Measurements from ENCODE around the gene UBE2U. TPM values are rescaled to one million over a fixed set of nuclear protein-coding genes. Genes with fewer than 3 reads are reported as not detected.

Gene UBE2U
- total RNA-seq, 4 donors from 2014 or later, result not detected

GRCh38 chr1:64310760-64311159 lies 107.3 kb downstream of the UBE2U start:
- TF ChIP-seq POLR2AphosphoS5 (IDR thresholded peaks at IDR 0.05), result no peak
- TF ChIP-seq POLR2A (IDR thresholded peaks at IDR 0.05), result no peak
- no peak for TF ChIP-seq EP300 (IDR thresholded peaks at IDR 0.05)
- TF ChIP-seq, protein P1, sequence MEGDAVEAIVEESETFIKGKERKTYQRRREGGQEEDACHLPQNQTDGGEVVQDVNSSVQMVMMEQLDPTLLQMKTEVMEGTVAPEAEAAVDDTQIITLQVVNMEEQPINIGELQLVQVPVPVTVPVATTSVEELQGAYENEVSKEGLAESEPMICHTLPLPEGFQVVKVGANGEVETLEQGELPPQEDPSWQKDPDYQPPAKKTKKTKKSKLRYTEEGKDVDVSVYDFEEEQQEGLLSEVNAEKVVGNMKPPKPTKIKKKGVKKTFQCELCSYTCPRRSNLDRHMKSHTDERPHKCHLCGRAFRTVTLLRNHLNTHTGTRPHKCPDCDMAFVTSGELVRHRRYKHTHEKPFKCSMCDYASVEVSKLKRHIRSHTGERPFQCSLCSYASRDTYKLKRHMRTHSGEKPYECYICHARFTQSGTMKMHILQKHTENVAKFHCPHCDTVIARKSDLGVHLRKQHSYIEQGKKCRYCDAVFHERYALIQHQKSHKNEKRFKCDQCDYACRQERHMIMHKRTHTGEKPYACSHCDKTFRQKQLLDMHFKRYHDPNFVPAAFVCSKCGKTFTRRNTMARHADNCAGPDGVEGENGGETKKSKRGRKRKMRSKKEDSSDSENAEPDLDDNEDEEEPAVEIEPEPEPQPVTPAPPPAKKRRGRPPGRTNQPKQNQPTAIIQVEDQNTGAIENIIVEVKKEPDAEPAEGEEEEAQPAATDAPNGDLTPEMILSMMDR (IDR thresholded peaks at IDR 0.05), result no peak
- no peaks in the 10 kb centered on the region for H3K27me3 ChIP-seq
- H3K27ac ChIP-seq, result no peak overlapping the region
- WGBS, 2 donors (ENCODE audit: low coverage in 1 of 2), result 100% methylated on average over 1 of the region's 1 CpG
- no peak for ATAC-seq
- no peaks in the 10 kb centered on the region for H3K36me3 ChIP-seq
- no peaks in the 10 kb centered on the region for H3K9me3 ChIP-seq
- no peak overlapping the region for H3K4me3 ChIP-seq
- no peaks in the 10 kb centered on the region for H3K4me1 ChIP-seq

- Histone ChIP-seq H3K4me3 (no peak overlapping the region), H3K9me3 (no peaks in the 10 kb centered on the region), H3K27ac (no peak overlapping the region), H3K4me1 (no peaks in the 10 kb centered on the region), H3K27me3 (no peaks in the 10 kb centered on the region), H3K36me3 (no peaks in the 10 kb centered on the region)
- ATAC-seq, result no peak
- 94 to 97% methylated on average over 4 of the region's 4 CpGs for WGBS, 2 donors (ENCODE audit: low coverage in 1 of 2)
- TF ChIP-seq POLR2AphosphoS5 (IDR thresholded peaks at IDR 0.05) (no peak), EP300 (IDR thresholded peaks at IDR 0.05) (no peak), POLR2A (IDR thresholded peaks at IDR 0.05) (no peak)
- TF ChIP-seq, protein P1 (IDR thresholded peaks at IDR 0.05), result no peak
Measured at GRCh38 chr1:64312431-64312830, 109.0 kb downstream of the UBE2U start.

- H3K4me3 ChIP-seq, result no peak overlapping the region
- H3K27ac ChIP-seq, result no peak overlapping the region
- no peaks in the 10 kb centered on the region for H3K4me1 ChIP-seq
- H3K9me3 ChIP-seq, result no peaks in the 10 kb centered on the region
- TF ChIP-seq, protein P1 (IDR thresholded peaks at IDR 0.05), result no peak
- TF ChIP-seq EP300 (IDR thresholded peaks at IDR 0.05) (no peak), POLR2AphosphoS5 (IDR thresholded peaks at IDR 0.05) (no peak), POLR2A (IDR thresholded peaks at IDR 0.05) (no peak)
- H3K27me3 ChIP-seq, result no peaks in the 10 kb centered on the region
- no peak for ATAC-seq
- WGBS, 2 donors (ENCODE audit: low coverage in 1 of 2), result 72 to 97% methylated on average over 3 to 5 of the region's 5 CpGs
- no peaks in the 10 kb centered on the region for H3K36me3 ChIP-seq
Measured at GRCh38 chr1:64315402-64315801, 112.0 kb downstream of the UBE2U start.

All from gastroesophageal sphincter (tissue), 4 donors.